H54 (cell line): ENCODE measurements around the gene COA8.

ENCODE experiments used
- DNase-seq: peaks from one replicate; pipeline ENCODE4 v3.0.0; 2011; ENCODE audit warnings: low spot score, mixed read lengths; ENCODE audit not compliant: insufficient read length
- FAIRE-seq: peaks from 3 replicates; lab custom pipeline; 2011; peaks lifted over from hg19 to GRCh38; lab: Jason Lieb, UNC
- POLR2A ChIP-seq: IDR thresholded peaks from 2 replicates; pipeline ENCODE4 v1.6.1; 2011; ENCODE audit warnings: low read depth, mild to moderate bottlenecking, low read length

Gene COA8

GRCh38 chr14:103555559-103556337 lies 7.0 kb upstream of the COA8 start:
- TF ChIP-seq POLR2A: no peak
- DNase-seq (no peak), FAIRE-seq (no peak)

GRCh38 chr14:103556946-103557758 lies 5.6 kb upstream of the COA8 start:
- DNase-seq (no peak), FAIRE-seq (no peak)
- TF ChIP-seq POLR2A: no peak

GRCh38 chr14:103558071-103558882 lies 4.5 kb upstream of the COA8 start:
- DNase-seq: no peak

DNA sequence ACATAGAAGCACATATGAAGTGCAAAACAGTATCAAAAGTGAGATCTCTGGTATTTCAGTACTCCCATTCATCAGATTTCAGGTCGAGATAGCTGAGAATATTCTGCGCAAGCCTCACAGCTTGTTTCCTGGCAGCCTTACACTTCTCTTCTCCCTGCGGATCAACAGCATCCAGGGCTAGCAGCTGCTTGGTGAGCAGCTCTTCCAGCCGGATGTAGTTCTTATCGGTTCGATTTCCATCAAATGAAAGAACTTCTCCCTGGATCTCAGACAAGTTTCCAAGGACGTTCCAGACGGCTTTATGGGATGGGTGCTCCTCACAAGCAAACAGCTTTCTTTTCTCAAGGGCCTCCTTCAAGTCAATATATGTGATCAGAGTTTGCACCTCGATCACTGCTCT lies 3.0 kb upstream of the COA8 start:
- TF ChIP-seq POLR2A: no peak
- DNase-seq: no peak

More at GRCh38 chr14:103558071-103558882, 4.5 kb upstream of the COA8 start:
- FAIRE-seq: no peak
- TF ChIP-seq POLR2A: no peak

GRCh38 chr14:103560691-103561090 lies 2.1 kb upstream of the COA8 start:
- FAIRE-seq (peak; percentile 45), DNase-seq (no peak)
- no peak for TF ChIP-seq POLR2A

More for the DNA sequence above, 3.0 kb upstream of the COA8 start:
- no peak for FAIRE-seq

DNA sequence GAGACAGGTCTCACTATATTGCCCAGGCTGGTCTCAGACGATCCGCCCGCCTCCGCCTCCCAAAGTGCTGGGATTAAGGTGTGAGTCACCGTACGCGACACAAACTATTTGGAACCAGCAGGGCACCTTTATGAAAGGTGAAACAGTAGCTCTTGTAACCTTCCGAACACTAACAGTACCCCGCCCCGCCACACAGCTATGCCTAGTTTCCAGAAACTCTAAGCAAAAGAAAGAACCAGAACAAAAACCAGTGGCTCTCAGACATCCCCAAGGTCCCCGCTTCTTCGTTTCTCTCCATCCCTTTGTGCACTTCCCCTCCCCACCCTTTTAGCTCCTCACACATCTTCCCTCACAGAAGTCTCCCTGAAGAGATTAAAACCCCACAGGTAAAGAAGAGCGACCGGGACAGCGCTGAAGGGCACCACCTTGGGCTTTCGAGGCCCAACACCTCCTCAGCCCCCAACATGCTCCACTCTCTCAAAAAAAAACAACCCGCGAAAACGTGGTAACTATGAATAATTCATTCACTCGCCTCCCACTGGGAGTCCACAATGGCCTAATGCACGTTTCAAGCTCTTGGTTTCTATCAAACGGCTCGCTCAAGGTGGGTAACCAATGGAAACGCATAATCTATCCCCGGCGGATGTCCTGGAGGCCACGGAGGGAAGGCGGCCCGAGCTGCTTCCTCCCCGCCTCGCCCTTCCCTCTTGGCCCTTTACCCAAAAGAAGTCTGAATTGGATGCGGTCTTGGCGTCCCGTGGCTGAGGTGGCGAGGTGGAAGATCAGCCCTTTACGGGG lies 1.2 kb upstream of the COA8 start:
- FAIRE-seq (peak; percentile 86), DNase-seq (peak; percentile 67)
- TF ChIP-seq POLR2A: no peak

DNA sequence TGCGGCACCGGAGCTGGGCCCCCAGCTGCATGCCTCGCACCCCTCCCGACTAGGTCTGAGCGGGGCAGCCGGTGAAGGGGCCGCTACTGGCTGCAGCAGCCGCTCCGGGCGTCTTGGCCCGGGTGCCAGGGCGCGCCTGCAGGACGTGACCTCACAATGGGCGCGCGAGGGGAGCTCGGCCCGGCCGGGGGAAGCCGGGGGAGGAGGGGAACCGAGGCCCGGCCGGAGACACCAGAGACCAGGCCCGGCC lies 656 bp upstream of the COA8 start:
- FAIRE-seq: no peak
- DNase-seq: no peak
- TF ChIP-seq POLR2A: no peak

DNA sequence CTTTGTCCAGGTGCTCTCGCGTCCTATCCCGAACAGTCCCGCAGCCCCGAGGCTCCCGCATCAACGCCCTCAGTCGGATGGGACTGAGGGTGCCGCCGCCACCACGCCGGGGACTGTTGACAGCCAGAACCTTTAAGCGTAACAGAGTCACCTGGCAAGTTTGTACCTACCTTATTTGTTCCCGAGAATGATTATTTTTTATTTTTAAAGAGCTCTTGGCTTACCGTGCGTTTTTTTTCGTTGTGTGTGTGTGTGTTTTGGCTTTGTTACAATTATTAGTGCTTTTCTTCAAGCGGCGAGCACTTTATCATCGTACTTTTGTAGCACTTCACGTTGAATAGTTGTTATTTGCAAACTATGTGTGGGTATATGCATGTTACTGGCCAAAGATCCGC lies 463 bp downstream of the COA8 start:
- TF ChIP-seq POLR2A: no peak; the same call in 1 of the 2 replicates
- FAIRE-seq (no peak), DNase-seq (no peak)

DNA sequence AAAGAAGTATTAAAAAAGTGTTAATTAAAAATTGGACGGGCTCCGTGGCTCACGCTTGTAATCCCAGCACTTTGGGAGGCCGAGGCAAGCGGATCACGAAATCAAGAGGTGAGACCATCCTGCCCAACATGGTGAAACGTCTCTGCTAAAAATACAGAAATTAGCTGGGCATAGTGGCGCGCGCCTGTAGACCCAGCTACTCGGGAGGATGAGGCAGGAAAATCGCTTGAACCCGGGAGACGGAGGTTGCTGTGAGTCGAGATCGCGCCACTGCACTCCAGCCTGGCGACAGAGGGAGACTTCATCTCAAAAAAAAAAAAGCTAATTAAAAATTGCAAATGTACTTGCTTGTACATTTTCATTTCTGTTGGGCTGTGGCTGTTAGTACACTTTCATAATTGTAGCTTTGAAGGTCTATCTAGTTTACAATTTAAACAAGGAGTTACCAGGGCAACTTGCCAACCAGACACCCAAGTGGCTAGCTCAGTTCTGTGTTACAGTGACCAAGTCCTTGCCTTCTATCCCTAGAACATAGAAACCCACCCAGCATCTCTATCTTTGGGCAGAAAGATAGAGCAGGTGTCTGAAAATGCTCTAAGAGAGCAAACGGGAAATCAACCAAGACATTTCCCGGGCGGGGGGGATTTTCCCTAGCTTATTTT lies 1.2 kb downstream of the COA8 start:
- DNase-seq: no peak
- TF ChIP-seq POLR2A: no peak
- FAIRE-seq: no peak

DNA sequence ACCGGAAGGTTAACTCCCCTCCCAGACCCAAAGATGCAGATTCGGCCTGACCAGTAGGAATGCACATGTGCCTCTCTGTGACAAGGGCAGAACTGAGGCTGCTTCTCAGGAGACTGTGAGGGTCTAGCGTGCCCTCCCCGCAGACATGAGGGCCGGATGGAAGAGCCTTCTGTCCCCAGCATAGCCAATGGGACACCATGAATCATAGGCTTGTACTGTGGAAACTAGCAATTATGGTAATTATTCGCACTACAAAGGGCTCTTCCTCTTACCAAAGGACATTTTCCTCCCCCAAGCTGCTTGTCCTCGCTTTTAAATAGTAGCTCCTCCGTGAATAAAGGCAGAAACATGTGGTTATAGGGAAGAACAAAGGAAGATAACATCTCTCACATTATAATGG lies 6.2 kb downstream of the COA8 start:
- no peak for FAIRE-seq
- TF ChIP-seq POLR2A: no peak
- no peak for DNase-seq

DNA sequence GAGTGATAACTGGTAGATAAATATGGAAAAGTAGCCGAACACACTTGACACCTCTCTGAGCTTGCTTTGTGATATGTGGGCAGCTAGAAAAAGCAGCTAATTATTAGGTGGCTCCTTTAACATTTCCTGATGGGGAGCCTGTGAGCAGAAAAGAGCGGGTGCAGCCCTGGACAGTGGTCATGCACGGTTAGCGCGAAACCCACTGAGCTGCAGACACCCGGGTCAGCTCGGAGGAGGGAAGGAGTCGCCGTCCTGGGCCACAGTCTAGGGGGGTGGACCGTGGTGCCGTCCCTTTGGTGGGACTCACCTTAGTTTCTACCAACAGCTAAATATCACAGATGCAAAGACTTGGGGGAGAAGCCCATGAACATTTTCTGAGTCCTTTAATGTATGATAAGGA lies 6.6 kb downstream of the COA8 start:
- TF ChIP-seq POLR2A: no peak
- FAIRE-seq: no peak
- DNase-seq: no peak

- DNase-seq (no peak), FAIRE-seq (no peak)
- no peak for TF ChIP-seq POLR2A
These were observed 11.3 kb downstream of the COA8 start for GRCh38 chr14:103574104-103574503.
